HG03460 (cell line): ENCODE measurements around the gene FBXW4.

Source experiments
- ATAC-seq: cut with Tn5 transposase; IDR thresholded peaks from one replicate; pipeline ENCODE4 v1.9.1; 2021; ENCODE audit not compliant: unreplicated experiment

Gene FBXW4

GRCh38 chr10:101694674-101695403, at the start of gene FBXW4:
Gene FBXW4, minus strand, starts transcription at chr10:101695170. Its CDS starts 65 bp downstream, at chr10:101695105.
- peak; percentile 64 for ATAC-seq

- no peak for ATAC-seq
These were observed 49.3 kb upstream of the FBXW4 start for GRCh38 chr10:101744267-101744666.

- no peak for ATAC-seq
These were observed 47.0 kb upstream of the FBXW4 start for GRCh38 chr10:101741938-101742337.

GRCh38 chr10:101736666-101737065, 41.7 kb upstream of the FBXW4 start:
- ATAC-seq: no peak

GRCh38 chr10:101732096-101732495, 37.1 kb upstream of the FBXW4 start:
- ATAC-seq: no peak

GRCh38 chr10:101726115-101726387, 31.1 kb upstream of the FBXW4 start:
- no peak for ATAC-seq

- no peak for ATAC-seq
These were observed 30.5 kb upstream of the FBXW4 start for GRCh38 chr10:101725296-101726114.

GRCh38 chr10:101724446-101724845, 29.5 kb upstream of the FBXW4 start:
- ATAC-seq: no peak

- no peak for ATAC-seq
These were observed 28.2 kb upstream of the FBXW4 start for GRCh38 chr10:101723176-101723575.

- no peak for ATAC-seq
These were observed 26.8 kb upstream of the FBXW4 start for GRCh38 chr10:101721806-101722205.

- ATAC-seq: no peak
These were observed 25.7 kb upstream of the FBXW4 start for GRCh38 chr10:101720606-101721230.

GRCh38 chr10:101718690-101719275, 23.8 kb upstream of the FBXW4 start:
- no peak for ATAC-seq

GRCh38 chr10:101716891-101717659, 22.1 kb upstream of the FBXW4 start:
- ATAC-seq: no peak

GRCh38 chr10:101712997-101713396, 18.0 kb upstream of the FBXW4 start:
- no peak for ATAC-seq

GRCh38 chr10:101710793-101711192, 15.8 kb upstream of the FBXW4 start:
- ATAC-seq: no peak

- ATAC-seq: no peak
These were observed 15.2 kb upstream of the FBXW4 start for GRCh38 chr10:101710059-101710695.

- ATAC-seq: no peak
These were observed 14.5 kb upstream of the FBXW4 start for GRCh38 chr10:101709359-101710058.

GRCh38 chr10:101708870-101709269, 13.9 kb upstream of the FBXW4 start:
- ATAC-seq: no peak

- ATAC-seq: no peak
These were observed 13.1 kb upstream of the FBXW4 start for GRCh38 chr10:101708073-101708472.

GRCh38 chr10:101704331-101704730, 9.4 kb upstream of the FBXW4 start:
- no peak for ATAC-seq
